ENCODE measurements around the gene TBC1D24.
"Not testable (repeated sequence)": the region's sequence is repeated elsewhere in the genome, so short reads cannot be mapped to it uniquely, and the experiment has no call there.

Gene TBC1D24

DNA sequence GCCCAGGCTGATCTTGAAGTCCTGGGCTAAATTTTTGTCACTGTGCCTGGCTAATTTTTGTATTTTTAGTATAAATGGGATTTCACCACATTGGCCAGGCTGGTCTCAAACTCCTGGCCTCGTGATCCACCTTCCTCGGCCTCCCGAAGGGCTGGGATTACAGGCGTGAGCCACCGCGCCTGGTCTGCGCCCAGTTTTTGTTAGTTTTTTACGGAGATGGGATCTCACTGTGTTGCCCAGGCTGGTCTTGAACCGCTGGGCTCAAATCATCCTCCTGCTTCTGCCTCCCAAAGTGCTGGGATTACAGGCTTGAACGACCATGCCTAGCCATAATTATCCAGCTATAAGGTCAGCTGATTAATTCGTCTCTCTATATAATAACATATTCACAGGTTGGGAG, 59.0 kb downstream of the TBC1D24 start:
- DNase-seq: no peak

DNA sequence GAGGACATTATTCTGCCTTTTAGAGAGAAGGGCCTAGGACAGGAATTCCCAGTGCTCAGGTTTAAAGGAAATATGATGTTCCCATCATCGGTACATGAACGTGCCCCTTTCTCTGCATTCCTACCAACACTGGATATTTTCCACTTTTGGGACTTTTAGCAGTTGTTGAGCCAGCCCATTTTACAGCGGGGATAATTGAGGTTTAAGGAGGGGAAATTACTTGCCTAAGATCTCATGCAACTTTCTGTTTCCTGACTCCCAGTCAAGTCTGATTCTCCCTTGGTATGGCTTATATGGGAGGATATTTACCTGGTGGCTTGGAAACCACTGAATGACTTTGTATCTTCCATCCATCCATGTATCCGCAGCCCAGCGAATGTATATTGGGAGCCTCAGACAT, 59.4 kb downstream of the TBC1D24 start:
- DNase-seq: not testable (repeated sequence)

DNA sequence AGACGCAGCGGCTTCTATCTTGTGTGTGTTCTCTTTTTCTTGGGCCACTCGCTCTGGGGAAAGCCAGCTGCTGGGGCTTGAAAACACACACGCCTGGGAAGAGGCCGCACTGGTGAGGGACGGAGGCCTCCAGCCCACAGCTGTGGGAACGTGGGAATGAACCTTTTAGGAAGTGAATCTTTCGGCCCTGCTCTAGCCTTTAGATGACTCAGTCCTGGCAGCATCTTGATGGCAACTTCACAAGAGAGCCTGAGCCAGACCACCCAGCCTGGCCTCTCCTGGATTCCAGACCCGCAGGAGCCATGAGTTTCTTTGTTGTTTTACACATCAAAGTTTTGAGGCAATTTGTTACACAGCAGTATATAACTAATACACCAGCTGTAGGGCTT, 60.7 kb downstream of the TBC1D24 start:
- DNase-seq: no peak

DNA sequence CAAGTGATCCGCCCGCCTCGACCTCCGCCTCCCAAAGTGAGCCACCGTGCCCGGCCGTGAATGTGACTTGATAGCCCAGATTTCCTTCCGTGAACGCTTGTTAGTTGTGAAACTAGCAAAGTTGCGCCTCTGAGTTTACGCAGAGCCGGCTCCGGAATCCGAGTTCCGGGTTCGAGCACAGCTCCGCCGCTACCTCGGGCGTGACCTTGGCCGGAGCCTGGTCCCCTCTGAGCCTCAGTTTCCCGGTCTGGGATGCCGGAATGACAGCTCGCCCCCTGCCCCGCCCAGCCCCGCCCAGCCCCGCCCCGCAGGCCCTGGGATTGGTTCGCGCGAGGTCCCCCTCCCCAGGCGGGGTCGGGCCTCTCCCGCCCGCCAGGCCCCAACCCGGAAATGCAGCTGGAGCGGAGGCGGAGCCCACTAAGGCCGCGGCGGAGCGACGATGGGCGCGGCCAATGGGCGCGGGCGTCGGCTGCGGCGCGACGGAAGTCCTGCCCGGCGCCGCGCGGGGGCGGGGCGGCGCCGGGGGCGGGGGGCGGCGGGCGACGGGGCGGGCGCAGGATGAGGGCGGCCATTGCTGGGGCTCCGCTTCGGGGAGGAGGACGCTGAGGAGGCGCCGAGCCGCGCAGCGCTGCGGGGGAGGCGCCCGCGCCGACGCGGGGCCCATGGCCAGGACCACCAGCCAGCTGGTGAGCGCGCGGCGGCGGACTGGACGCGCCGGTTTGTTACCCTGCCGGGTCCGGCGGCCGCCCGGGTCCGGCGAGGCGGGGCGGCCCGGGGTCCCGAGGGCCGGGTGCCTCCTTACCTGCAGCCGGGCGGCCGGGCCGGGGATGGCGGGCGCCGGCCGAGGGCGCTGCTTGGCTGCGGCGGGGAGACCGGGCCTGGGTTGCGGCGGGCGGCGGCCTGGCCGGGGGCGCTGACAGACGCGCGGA, 62.8 kb downstream of the TBC1D24 start, which contains the start of gene PDPK1:
TSS of gene PDPK1 (plus strand) at position 571 of the 929 bp plus-strand sequence. CDS start at position 663, 92 bp downstream.
- peak; percentile 96 for DNase-seq

DNA sequence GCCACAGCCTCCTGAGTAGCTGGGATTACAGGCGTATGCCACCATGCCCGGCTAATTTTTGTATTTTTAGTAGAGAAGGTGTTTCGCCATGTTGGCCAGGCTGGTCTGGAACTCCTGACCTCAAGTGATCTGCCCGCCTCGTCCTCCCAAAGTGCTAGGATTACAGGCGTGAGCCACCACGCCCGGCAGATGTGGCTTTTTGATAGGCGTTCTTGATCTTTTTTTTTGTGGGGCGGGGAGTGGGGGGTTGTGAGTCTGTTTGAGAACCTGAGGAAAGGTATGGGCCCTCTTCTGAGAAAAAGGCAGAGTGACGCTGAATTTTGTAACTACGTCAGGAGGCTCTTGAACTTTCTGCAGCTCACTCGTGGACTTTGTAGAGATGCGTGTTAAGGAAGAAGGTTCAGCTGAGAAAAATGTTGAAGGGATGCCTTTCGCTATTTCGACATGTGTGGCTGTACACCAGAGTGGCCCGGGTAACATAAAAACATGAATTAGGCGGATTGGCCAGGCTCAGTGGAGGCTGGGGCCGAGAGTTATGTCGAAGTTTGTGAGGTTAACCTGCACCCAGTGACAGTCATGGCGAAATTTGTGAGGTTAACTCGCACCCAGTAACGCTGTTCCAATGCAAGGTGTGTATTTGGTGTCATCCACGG, 64.4 kb downstream of the TBC1D24 start:
- DNase-seq: not testable (repeated sequence)

DNA sequence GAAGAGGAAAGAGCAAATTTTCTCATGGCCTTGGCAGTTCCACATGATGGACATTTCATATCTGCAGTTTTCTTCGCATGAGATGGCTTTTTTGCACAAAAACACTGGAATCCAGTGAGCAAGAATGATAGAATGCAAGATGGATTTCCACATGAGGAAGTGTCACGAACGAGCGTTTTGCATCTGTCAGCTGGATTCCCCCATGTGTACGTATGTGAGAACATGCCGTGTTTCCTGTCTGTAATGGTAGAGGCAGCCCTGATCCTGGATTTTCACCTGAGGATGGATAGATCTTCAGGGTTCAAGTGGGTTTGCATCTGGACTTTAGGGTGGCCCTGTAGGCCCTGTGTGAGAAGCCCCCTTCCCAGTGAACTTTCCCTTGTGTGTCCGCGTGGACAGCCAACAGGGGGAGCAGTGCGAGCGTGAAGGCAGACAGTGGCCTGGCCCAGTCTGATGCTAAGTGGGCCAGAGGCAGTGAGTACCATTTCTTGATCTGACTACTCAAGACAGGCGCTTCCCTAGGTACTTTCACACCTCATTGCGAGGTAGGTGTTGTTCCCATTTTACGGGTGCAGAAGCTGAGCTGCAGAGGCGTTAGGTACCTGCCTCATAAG, 65.0 kb downstream of the TBC1D24 start:
- DNase-seq: peak; percentile 53

DNA sequence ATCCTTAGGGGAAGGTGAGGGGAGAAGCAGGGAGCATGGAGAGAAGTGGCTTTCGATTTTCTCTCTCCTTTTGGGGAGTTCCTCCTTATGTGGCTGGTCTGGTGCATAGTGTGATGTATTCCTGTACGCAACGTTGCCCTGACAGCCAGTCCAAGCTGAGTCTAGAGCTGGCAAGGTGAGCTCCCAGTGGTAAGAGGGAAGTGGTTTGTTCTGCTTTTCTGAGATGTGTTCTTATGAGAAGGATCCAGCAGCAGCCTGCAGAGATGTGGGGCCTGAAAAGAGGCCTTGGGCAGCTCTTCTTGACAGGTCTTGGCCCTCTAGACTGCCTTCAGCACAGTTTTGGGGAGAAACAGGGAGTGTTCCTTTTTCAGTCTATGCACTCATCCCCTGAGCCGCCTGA, 66.0 kb downstream of the TBC1D24 start:
- not testable (repeated sequence) for DNase-seq

DNA sequence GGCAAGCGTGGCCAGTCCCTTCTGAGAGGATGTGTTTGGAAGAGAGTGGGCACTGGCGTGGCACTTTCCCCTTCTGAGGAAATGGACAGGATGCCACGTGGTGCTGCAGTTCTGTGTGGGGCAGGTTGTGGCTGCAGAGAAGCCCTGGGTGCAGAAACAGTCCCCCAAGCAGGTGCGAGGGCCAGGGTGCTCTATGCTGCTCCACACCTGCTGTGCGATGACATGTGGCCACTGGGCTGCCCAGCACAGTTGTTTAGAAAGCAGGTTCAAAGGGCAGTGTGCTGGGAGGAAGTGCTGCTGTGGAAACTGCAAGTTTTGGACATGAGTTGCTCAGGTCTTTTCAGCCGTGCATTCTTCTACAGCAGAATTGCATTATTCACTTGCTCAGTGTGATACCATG, 66.5 kb downstream of the TBC1D24 start:
- not testable (repeated sequence) for DNase-seq

DNA sequence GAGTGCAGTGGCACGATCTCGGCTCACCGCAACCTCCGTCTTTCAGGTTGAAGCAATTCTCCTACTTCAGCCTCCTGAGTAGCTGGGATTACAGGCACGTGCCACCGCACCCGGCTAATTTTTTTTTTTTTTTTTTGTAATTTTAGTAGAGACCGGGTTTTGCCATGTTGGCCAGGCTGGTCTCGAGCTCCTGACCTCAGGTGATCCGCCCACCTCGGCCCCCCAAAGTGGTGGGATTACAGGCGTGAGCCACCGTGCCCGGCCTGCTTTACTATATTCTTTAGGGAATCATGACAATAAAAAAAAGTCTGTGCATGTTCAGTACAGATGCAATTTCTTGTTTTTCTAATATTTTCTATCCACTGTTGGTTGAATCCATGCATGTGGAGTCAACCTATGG, 68.8 kb downstream of the TBC1D24 start:
- DNase-seq: not testable (repeated sequence)

DNA sequence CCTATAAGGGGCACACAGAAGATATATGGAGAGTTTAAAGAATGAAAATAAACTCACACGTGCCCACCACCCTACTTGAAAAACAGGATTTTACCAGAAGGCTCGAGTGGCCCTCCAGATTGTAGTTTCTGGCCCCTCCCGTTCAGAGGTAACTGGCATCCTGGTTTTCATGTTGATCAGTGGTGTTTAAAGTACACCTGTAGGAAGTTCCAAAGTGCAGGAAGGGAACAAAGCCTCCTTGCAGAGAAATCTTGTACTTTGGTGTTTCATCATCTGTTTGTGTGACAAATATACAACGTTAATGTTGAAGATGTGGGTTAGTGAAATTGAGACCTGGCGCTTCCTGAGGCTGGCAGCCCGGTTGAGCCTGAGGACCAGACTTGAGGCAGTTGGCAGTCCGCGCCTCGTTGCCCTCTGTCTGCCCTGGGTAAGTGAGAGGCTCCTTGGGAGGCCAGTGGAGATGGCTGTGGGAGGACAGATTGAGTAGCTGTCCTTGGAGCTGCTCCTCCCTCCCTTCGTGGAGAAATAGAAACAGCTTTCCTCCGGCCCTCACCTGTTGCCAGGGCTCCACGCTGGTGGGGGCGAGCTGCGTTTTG, 75.5 kb downstream of the TBC1D24 start:
- not testable (repeated sequence) for DNase-seq

DNA sequence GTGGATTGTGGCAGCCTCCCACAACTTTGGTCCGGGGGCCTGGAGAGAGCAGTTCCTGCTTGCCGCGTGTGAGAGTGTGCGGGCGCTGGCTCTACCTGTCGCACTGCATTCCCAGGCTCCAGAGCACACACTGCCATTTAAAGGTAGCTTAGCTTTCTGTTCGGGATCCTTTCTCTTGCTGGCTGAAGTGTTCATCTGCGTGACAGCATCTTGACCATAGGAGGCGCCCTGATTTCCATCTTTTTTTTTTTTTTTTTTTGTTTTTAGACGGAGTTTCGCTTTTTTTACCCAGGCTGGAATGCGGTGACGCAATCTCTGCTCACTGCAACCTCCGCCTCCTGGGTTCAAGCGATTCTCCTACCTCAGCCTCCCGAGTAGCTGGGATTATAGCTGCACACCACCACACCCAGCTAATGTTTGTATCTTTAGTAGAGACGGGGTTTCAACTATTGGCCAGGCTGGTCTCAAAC, 76.5 kb downstream of the TBC1D24 start:
- not testable (repeated sequence) for DNase-seq

DNA sequence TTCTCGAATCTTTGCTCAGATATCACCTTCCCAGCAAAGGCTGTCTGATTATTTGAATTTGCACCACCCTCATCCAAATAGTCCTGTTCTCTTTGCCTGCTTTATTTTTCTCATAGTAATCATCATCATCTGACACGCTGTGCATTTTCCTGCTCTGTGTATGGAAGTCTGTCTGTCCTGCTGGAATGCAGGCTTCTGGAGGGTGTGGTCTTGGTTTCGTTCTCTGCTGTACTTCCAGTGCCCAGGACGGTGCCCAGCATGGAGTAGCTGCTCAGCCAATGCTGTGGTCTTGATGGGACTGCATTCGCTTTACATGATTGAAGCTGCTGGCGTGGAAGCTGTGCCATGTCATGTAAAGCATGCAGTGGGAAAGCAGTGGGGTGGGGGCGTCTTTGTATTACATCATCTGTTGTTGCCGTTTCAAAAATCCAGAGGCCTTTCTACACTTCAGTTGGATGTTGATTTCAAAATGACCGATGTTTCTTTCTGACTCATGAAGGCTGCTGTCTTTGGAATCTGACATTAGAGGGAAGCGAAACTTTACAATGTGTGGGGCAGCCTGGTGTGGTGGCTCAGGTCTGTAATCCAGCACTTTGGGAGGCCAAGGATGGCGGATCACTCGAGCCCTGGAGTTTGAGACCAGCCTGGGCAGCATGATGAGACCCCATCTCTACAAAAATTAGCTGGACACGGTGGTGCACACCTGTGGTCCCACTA, 79.9 kb downstream of the TBC1D24 start:
- DNase-seq: not testable (repeated sequence)
